GM18873 (cell line): ENCODE measurements around the gene HSD11B2.

Source experiments
- ATAC-seq: cut with Tn5 transposase; IDR thresholded peaks from one replicate; pipeline ENCODE4 v1.9.1; 2021; ENCODE audit warnings: mild to moderate bottlenecking, moderate library complexity, moderate number of reproducible peaks; ENCODE audit not compliant: unreplicated experiment, low FRiP score

HSD11B2 gene

DNA sequence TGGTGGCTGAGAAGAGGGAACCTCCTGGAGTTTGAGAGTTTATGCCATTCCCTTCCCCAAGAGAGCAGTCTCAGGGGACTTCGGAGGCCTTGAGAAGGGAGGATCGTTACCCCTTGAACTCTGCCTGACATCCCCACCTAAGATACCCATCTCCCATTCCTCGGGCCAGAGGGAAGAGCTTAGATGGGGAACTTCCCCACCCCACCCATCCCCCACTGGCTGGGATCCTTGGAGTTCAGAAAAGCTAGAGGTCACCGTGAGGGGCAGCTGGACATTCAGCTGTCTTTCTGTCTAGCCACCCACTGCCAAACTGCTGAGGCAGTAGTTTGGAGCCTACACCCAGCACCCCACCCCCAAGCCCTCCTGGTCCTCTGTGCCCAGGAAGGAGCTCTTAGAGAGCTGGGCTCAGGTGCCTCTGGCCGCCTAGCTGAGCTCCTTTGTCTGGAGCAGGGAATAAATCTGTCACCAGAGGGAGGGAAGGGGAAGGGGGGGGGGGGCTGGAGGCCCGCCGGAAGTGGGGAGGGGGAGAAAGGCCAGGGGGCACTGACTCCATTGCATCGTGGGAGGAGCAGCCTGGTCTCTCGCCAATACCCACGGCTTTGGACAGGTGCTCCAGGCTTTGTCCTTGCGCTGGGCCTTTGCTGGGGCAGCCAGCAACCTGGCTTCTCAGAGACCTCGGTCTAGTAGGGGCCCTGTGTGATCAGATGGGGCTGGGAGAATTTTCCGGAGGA is 1.0 kb downstream of the HSD11B2 start:
- ATAC-seq = no peak

DNA sequence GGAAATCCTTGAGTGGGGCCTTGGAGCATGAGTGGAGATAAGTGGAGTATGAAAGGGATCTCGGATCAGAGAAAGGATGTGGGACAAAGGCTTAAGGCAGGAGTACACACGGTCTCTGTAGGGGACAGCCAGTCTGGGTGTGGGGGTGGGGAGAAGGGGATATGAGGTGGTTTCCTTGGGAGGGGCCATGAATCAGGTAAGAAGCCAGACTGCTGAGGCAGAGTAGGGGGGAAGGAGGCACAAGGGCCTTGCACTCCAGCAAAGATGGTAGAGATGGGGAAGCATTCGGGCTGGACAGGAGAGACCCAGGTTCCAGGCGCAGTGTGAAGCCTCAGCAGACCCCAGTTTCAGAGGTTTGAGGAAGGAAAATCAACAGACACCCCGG is 1.6 kb downstream of the HSD11B2 start:
- ATAC-seq = no peak

DNA sequence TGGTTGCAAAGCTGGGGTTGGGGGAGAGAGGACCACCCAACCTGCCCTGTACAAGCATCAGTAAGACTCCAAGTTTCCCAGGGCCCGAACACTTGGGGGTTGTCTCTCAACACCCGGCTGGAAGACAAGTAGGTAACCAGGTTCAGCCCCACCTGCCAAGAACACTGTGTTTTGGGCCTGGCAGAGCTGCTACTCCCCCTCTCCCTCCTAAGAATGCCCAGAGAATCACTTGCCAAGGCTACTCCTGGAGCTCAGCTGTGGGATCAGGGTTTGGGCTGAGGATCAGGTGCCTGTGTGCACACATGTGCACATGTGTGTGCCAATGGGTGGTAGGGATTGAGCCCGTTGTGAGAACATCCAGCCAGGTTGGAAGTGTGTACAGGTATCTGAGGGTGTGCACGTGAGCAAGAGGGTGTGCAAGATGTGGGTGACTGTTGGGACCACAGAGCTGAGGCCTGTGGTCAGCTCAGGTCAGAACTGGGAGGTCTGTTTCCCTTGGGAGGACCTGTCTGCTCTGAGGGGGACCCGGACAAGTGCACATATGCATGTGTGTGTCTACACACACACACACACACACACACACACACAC is 2.3 kb downstream of the HSD11B2 start:
- ATAC-seq = no peak

DNA sequence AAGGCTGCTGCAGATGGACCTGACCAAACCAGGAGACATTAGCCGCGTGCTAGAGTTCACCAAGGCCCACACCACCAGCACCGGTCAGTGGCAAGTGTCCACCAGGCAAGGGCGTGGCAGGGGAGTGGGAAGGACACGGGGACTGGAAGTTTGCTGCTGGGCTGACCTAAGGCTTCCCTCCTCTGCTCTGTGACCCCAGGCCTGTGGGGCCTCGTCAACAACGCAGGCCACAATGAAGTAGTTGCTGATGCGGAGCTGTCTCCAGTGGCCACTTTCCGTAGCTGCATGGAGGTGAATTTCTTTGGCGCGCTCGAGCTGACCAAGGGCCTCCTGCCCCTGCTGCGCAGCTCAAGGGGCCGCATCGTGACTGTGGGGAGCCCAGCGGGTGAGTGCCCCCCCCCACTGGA is 4.8 kb downstream of the HSD11B2 start:
- ATAC-seq = no peak

DNA sequence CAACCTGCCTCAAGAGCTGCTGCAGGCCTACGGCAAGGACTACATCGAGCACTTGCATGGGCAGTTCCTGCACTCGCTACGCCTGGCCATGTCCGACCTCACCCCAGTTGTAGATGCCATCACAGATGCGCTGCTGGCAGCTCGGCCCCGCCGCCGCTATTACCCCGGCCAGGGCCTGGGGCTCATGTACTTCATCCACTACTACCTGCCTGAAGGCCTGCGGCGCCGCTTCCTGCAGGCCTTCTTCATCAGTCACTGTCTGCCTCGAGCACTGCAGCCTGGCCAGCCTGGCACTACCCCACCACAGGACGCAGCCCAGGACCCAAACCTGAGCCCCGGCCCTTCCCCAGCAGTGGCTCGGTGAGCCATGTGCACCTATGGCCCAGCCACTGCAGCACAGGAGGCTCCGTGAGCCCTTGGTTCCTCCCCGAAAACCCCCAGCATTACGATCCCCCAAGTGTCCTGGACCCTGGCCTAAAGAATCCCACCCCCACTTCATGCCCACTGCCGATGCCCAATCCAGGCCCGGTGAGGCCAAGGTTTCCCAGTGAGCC is 5.8 kb downstream of the HSD11B2 start:
- no peak for ATAC-seq

DNA sequence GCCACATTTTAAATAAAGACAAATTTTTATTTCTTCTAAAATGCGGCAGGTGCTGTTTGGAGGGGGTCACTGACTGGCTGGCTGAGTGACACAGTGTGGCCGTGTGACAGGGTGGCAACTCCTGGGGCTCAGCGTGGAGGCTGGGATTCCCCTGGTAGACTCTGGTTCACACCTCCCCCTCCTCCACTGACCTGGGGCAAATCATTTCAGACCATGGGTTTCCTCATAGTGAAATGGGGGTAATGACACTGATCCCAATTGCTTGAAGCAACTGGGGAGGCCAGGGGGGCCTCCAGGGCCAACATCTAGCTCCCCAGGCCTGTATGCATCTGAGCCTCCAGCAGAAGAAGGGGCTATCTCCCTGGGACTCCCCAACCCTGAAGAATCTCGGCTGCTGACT is 6.6 kb downstream of the HSD11B2 start:
- ATAC-seq = no peak

DNA sequence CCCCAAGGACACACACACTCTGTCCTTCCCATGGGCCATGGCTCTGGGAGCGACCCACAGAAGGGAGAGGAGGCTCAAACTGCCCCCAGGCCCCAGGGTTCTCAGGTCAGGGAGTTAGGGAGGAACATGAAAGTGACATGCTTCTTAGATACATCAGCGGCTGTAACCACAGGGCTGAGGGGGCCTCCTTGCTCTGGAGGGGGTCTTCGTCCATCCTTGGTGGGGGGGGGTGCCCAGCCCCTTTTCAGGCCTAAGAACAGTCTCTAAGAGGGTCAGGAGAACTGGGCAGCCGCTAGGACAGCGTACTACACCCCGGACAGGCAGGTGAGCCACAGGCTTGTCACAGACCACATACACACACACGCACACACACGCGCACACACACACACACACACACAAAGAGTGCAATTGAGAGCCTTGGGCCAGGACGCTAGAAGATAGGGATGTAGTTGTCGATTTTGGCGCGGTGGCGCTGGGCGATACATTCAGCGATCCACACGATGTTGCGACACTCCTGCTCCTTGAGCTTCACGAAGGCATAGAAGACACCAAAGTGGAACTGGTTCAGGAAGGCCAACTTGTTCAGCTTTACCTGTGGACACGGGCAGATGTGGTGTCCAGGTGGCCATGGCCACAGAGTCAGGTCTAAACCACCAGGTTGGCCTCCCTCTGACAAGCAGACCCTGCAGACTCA is 7.3 kb downstream of the HSD11B2 start:
- ATAC-seq = no peak

DNA sequence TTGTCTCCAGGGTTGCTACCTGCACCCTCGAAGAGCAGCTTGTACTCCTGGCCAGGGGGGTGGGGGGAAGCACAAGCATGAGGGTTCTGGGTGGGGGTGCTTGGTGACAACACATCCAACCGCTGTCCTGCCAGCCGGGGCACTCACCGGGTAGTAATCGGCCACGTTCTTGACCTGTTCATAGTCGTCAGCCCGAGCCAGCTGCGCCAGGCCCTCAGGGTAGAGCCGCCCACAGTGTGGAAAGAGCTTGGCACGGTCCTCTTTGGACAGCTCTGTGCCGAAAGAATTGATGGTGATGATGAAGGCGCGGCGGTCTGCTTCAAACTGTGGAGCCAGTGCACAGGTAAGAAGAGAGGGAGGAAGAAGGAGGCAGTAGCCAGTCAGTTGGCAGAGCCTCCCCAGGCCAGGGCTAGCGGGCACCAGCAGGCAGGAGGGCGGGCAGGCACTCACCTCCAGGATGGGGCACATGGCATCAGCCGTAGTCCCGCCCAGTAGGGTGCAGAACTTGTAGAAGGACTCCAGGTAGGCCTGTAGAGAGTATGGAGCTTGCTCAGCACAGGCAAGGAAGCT is 8.0 kb downstream of the HSD11B2 start:
- no peak for ATAC-seq

DNA sequence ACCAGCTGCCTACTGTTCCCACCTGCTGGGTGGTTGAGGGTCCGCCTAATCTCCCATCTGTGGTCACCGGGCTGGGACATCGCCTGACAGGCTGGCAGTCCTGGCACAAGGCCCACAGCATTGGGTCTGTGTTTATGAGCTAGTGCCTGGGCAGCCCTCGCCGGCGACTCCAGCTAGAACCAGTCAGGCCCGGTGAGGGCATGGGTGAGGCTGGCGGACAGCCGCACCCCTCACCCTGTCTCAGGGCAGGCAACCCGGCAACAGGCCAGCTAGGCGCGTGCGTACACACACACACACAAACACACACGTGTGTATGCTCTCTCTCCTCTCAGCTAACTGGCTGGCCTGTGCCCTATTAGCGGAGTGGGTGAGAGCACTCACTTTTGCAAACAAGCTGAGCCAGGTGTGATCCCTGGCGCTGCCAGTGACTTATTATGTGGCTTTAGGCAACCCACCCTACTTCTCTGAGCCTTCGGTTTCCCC is 10.4 kb downstream of the HSD11B2 start:
- no peak for ATAC-seq

DNA sequence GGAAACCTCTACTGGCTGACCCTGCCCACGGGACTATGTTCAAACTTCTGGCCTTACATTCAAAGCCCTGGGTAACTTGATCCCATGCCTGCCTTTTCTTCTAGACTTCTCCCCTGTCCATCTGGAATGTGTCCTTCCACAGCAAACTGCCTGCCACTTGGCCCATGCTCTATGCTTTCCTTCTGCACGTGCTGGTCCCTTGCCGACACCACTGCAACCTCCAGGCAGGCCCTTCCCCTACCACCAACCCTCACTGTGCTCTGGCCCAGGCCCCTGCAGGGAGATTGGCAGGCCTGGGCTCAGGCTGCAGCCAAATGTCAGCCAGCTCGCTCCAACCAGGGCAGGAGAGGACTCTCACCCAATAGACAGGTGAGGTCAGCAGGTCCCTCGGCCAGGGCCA is 11.0 kb downstream of the HSD11B2 start:
- no peak for ATAC-seq

DNA sequence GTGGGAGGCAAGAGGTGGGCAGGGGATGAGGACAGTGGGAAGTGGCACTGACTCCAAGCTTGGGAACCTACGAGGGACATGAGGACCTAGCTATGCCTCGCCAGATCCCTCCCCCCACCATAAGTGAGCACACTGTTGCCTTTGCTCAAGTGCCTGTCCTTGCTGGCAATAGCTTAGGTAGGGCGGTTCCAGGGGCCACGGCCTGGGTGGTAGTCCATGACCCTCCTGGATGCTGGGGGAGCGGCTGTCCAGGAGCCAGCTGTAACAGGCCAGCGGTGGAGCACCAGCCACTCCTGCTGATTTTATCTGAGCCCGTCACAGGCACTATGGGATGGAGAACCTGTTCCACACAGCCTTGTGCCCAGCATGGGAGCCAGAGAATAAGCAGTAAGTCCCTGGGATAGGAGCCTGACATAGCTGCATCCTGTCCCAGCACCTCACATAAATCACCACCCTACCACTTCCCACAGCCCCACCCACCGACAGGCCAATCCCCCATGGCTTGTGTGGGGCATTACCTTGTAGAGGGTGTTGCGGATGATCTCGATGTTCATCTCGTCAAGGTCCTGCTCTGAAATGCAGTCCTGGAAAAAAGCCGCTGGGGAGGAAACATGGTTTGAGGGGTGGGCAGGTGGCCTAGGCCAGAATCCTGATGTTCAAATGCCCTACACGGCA is 11.8 kb downstream of the HSD11B2 start:
- no peak for ATAC-seq

DNA sequence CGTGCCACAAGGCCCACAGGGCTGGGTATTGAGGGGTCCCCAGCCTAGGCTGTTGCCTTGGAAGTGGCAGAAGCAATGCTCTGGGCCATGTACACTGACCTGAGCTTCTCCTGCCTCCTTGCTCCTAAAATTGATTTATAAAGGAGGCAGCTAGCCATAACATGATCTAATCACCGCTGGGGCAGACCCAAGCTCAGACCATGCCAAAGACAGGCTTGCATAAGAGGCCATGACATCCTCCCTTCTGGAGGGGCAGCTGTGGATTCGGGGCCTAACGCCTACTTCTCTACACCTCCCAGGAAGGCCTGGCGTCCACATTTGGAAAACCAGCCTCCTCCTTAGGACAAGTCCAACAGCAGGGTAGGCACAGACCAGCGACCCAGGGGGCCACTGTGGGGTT is 12.3 kb downstream of the HSD11B2 start:
- no peak for ATAC-seq

DNA sequence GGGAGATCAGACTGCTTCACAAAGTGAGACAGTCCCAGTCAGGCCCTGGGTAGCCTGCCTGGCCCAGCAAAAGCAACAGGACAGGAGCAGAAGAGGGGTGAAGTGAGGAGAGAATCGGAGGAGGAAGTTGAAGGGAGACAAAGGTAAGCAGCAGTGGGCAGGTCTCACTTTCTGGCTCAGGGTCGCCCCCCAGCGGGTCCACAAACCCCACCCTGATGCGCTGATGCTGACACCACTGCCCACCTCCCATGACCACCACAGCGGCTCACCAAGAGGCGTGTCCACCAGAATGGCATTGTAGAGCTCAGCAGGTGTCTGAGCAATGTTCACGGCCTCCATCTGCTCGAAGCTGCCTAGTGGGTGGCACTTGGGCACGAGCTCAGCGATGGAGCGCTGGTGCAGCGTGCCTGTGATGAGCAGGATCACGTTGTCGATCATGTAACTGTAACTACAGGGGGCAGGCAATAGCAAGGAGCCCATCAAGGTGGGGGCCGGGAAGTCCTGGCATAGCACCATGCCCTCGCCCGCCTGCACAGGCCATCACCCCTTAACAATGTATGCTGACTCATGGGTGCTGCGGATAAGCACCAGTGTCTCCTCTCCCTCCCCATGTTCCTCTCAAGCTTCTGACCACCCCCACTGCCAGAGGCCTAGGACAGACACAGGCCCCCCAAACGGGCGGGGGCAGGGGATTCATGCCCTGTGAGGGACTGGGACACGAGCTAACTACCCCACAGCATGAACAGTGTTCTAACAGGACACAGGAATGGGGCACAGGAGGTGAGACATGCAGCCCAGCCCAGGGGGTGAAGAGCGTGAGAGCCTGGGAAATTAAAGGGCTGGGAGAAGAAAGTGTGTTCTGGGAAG is 13.6 kb downstream of the HSD11B2 start:
- ATAC-seq = no peak

DNA sequence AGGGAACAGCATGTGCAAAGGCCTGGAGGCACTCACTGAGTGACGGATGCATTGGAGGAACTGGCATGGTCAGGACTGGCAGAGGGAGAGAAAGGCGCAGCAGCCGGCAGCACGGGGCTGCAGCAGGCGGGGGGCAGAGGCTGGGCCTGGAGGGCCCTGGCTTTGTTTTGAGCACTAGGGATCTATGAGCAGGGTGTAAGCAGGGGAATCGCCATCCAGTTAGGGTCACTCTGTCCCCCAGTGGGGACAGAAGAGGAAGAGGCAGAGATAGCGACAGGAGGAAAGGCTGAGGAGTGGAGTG is 14.2 kb downstream of the HSD11B2 start:
- ATAC-seq = no peak

DNA sequence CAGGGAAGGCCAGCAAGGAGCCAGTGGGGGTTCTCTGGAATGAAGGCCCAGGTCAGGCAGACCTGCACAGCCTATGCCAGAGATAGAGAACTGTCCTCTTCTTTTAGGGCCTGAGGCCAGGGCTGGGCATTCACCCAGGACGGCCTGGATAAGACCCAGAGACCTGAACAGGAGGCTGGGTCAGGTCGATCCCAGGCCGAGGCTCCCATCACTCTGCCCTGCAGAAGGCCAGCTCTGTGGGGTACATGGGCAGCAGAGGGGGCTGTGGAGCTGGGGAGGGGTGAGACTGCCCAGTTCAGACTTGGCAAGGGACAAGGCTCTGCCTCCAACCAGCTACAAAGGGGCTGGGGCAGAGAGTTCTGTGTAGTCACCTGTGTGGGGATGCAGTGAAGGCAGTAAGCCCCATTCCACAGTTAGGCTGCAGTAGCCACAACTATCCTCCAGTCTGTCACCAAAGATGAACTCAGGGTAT is 14.6 kb downstream of the HSD11B2 start:
- ATAC-seq = no peak

DNA sequence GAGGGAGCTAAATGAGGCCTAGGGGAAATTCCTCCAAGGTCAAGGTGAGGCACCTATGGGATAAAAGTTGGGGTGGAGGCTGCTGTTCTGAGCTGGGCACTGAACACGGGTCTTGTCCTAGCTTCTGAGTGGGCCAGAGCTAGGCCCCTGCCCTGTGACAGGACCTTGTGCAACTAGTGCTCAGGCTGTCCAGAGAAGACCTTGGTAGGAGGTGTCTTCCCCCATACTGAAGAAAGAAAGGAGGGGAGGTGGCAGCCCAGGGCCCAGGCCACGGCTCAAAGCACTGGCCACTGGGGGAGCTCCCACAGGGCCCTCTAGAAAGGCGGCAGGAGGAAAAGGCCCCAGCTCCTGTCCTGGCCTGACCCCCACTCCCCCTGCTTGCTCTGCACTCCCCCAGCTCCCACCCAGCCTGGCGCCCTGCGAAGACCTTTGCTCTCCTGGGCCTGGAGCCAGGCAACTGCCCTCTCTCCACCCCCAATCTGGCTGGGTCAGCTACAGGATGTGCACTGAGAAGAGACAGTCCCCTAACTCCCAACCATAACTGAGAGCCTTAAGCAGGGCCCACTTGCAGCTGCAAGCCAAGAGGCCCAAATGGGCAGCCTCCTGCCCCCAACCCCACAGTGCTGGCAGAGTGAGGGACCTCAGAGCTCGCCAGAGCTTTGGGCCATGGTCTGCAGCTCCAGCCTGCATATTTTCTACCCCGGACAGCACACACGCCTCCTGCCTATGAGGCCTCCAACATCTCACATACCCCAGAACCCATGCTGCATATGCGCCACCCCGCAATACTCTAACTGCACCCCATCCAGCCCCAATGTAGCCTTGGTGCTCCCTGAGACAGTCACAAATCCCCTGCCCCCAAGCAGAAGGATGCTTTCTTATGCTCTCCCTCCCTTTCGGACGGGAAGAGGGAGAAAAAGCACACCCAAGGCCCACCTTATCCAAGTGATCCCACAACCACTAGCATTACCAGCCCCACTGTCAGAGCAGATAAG is 15.3 kb downstream of the HSD11B2 start:
- ATAC-seq = no peak

DNA sequence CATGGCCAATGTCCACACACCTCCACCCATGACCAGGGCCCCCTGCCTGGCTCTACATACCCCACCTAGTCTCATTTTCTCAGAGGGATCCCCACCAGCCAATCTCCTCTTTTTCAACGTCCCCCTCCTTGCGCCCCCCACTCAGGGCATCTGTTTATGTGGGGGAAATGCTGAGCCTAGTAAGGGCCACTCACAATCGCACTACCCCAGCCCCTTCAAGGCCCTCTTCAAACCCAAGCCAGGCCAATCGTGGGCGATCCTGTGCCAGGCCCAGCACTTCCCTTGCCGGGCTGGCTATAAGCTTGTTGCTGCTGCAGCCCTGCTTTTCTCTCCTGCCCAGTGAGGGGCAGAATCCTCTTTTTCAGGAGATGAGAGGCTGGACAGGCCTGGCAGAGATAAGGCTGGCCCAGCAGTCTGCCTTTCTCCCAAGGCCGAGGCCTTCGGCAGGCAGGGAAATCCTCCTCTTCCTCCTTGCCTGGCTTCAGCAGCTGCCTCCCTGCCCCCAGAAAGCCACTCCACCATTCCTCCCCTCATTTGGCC is 16.1 kb downstream of the HSD11B2 start:
- ATAC-seq = no peak

DNA sequence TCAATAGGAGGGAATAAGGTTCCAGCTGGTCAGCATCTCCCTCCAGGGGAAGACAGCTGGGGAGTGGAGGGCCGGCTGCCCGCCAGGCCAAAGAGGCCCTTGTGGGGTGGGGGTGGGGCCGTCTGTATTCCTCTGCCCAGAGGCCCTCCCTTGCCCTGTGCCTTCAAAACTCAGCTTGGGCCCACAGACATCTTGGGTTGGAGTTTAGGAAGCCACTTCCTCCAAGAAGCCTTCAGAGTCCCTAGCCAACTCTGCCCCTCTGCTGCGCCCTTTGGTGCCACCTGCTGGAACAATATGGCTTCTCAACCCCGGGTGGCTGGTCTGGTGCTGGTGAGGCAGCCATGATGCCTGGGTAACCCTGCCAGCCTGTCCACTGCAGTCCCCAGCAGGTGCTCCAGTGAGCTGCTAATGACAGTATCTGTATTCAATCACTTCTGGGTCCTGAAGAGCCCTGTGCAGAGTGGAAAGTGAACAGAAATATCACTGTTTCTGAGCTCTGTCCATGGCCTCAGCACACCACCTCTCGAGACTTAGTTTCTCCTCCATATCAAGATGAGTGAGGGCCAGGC is 16.7 kb downstream of the HSD11B2 start:
- no peak for ATAC-seq
